ENCODE measurements around the gene RASGRP4.

Gene RASGRP4

GRCh38 chr19:38448225-38448624 lies 22.2 kb upstream of the RASGRP4 start:
- Histone ChIP-seq H3K4me1 (ENCODE audit: control insufficient read depth, insufficient read depth, low read length) (no peaks in the 10 kb centered on the region), H3K36me3 (ENCODE audit: control insufficient read depth in 2 of 2, insufficient read depth in 1 of 2, low read length in 2 of 2) (no peaks in the 10 kb centered on the region), H3K4me3 (ENCODE audit: low read depth, low read length) (no peak overlapping the region), H3K9me3 (ENCODE audit: control insufficient read depth, insufficient read depth, low read depth, low read length) (no peaks in the 10 kb centered on the region), H3K27ac (ENCODE audit: extremely low read depth, low read depth, low read length) (no peak overlapping the region)
- ChIA-PET POLR2A (no interaction called here), CTCF (no interaction called here)
- TF ChIP-seq ZNF692 (tag by site-specific recombination; IDR thresholded peaks at IDR 0.05): no peak
- no peak for TF ChIP-seq GLIS1 (tag by site-specific recombination; IDR thresholded peaks at IDR 0.05)
- TF ChIP-seq ZNF610 (tag by site-specific recombination; IDR thresholded peaks at IDR 0.05; ENCODE audit: borderline replicate concordance): no peak
- TF ChIP-seq ZNF837 (tag by site-specific recombination; IDR thresholded peaks at IDR 0.05): no peak
- no peak for TF ChIP-seq ZNF530 (tag by site-specific recombination; IDR thresholded peaks at IDR 0.05; ENCODE audit: low read depth)
- TF ChIP-seq ZNF621 (tag by site-specific recombination; IDR thresholded peaks at IDR 0.05): no peak
- TF ChIP-seq ZNF223 (tag by site-specific recombination; IDR thresholded peaks at IDR 0.05): no peak
- no peak for TF ChIP-seq ZNF26 (tag by site-specific recombination; IDR thresholded peaks at IDR 0.05)
- TF ChIP-seq ZNF560 (tag by site-specific recombination; IDR thresholded peaks at IDR 0.05; ENCODE audit: borderline replicate concordance): no peak
- no peak for TF ChIP-seq INSM2 (tag by site-specific recombination; IDR thresholded peaks at IDR 0.05)
- TF ChIP-seq ZNF18 (tag by site-specific recombination; IDR thresholded peaks at IDR 0.05): no peak
- no peak for TF ChIP-seq AEBP2 (tag by site-specific recombination; IDR thresholded peaks at IDR 0.05; ENCODE audit: borderline replicate concordance)

- H3K27ac ChIP-seq (ENCODE audit: extremely low read depth, low read depth, low read length): no peak overlapping the region
- ChIA-PET POLR2A (no interaction called here), CTCF (interaction anchor here (0.6 to 0.7 kb wide), 2 partner anchors 70 to 156 kb away, joined by 3 to 4 read pairs; no protein-coding TSS in a partner anchor)
- no peak overlapping the region for H3K4me3 ChIP-seq (ENCODE audit: low read depth, low read length)
- no peaks in the 10 kb centered on the region for H3K4me1 ChIP-seq (ENCODE audit: control insufficient read depth, insufficient read depth, low read length)
- H3K36me3 ChIP-seq (ENCODE audit: control insufficient read depth in 2 of 2, insufficient read depth in 1 of 2, low read length in 2 of 2): no peaks in the 10 kb centered on the region
- no peaks in the 10 kb centered on the region for H3K9me3 ChIP-seq (ENCODE audit: control insufficient read depth, insufficient read depth, low read depth, low read length)
- TF ChIP-seq ZNF701 (tag by site-specific recombination; IDR thresholded peaks at IDR 0.05): no peak
- TF ChIP-seq ZBTB48 (tag by site-specific recombination; IDR thresholded peaks at IDR 0.05): 0 out of 2 replicates have a peak, but pooled peaks have one; percentile 18
- TF ChIP-seq YY2 (tag by site-specific recombination; IDR thresholded peaks at IDR 0.05): no peak
- no peak for TF ChIP-seq ZNF510 (tag by site-specific recombination; IDR thresholded peaks at IDR 0.05; ENCODE audit: insufficient replicate concordance)
- TF ChIP-seq ZNF488 (tag by site-specific recombination; IDR thresholded peaks at IDR 0.05): no peak
- no peak for TF ChIP-seq ZNF639 (tag by site-specific recombination; IDR thresholded peaks at IDR 0.05)
- no peak for TF ChIP-seq ZNF266 (tag by site-specific recombination; IDR thresholded peaks at IDR 0.05; ENCODE audit: low read depth)
- TF ChIP-seq ZNF121 (tag by site-specific recombination; IDR thresholded peaks at IDR 0.05): no peak
- TF ChIP-seq ZXDB (tag by site-specific recombination; IDR thresholded peaks at IDR 0.05): no peak
- TF ChIP-seq ZBTB20 (tag by site-specific recombination; IDR thresholded peaks at IDR 0.05): 0 out of 2 replicates have a peak, but pooled peaks have one; percentile 25
- TF ChIP-seq ZSCAN16 (tag by site-specific recombination; IDR thresholded peaks at IDR 0.05): no peak
- TF ChIP-seq ZNF571 (tag by site-specific recombination; IDR thresholded peaks at IDR 0.05): 0 out of 2 replicates have a peak, but pooled peaks have one; percentile 57
- TF ChIP-seq ZSCAN4 (tag by site-specific recombination; IDR thresholded peaks at IDR 0.05): no peak
Measured at GRCh38 chr19:38445362-38445761, 19.3 kb upstream of the RASGRP4 start.
